ENCODE measurements around the gene FBRS.

FBRS gene

GRCh38 chr16:30652718-30653117 is 5.5 kb upstream of the FBRS start:
- TF ChIP-seq REST (IDR thresholded peaks at IDR 0.05; ENCODE audit: insufficient read depth in 1 of 2, low read depth in 2 of 2, low read length in 2 of 2) (no peak), FOXP2 (optimal IDR thresholded peaks at IDR 0.05; ENCODE audit: borderline replicate concordance, extremely low read depth, extremely low read length, insufficient read depth) (no peak), POLR2AphosphoS5 (IDR thresholded peaks at IDR 0.05; ENCODE audit: low read depth, low read length) (no peak), TAF1 (IDR thresholded peaks at IDR 0.05; ENCODE audit: borderline replicate concordance, insufficient read depth, low read length) (no peak), SIN3A (IDR thresholded peaks at IDR 0.05; ENCODE audit: borderline replicate concordance, insufficient read depth, low read length) (no peak)

GRCh38 chr16:30654856-30655255 is 3.4 kb upstream of the FBRS start:
- TF ChIP-seq TAF1 (IDR thresholded peaks at IDR 0.05; ENCODE audit: borderline replicate concordance, insufficient read depth, low read length), result no peak
- TF ChIP-seq REST (IDR thresholded peaks at IDR 0.05; ENCODE audit: insufficient read depth in 1 of 2, low read depth in 2 of 2, low read length in 2 of 2), result no peak
- TF ChIP-seq POLR2AphosphoS5 (IDR thresholded peaks at IDR 0.05; ENCODE audit: low read depth, low read length), result no peak
- no peak for TF ChIP-seq SIN3A (IDR thresholded peaks at IDR 0.05; ENCODE audit: borderline replicate concordance, insufficient read depth, low read length)
- no peak for TF ChIP-seq FOXP2 (optimal IDR thresholded peaks at IDR 0.05; ENCODE audit: borderline replicate concordance, extremely low read depth, extremely low read length, insufficient read depth)

GRCh38 chr16:30655815-30656347 is 2.4 kb upstream of the FBRS start:
- TF ChIP-seq TAF1 (IDR thresholded peaks at IDR 0.05; ENCODE audit: borderline replicate concordance, insufficient read depth, low read length) (no peak), POLR2AphosphoS5 (IDR thresholded peaks at IDR 0.05; ENCODE audit: low read depth, low read length) (no peak), REST (IDR thresholded peaks at IDR 0.05; ENCODE audit: insufficient read depth in 1 of 2, low read depth in 2 of 2, low read length in 2 of 2) (no peak), SIN3A (IDR thresholded peaks at IDR 0.05; ENCODE audit: borderline replicate concordance, insufficient read depth, low read length) (no peak), FOXP2 (optimal IDR thresholded peaks at IDR 0.05; ENCODE audit: borderline replicate concordance, extremely low read depth, extremely low read length, insufficient read depth) (no peak)

- no peak for TF ChIP-seq TAF1 (IDR thresholded peaks at IDR 0.05; ENCODE audit: borderline replicate concordance, insufficient read depth, low read length)
- TF ChIP-seq REST (IDR thresholded peaks at IDR 0.05; ENCODE audit: insufficient read depth in 1 of 2, low read depth in 2 of 2, low read length in 2 of 2), result no peak
- no peak for TF ChIP-seq SIN3A (IDR thresholded peaks at IDR 0.05; ENCODE audit: borderline replicate concordance, insufficient read depth, low read length)
- no peak for TF ChIP-seq FOXP2 (optimal IDR thresholded peaks at IDR 0.05; ENCODE audit: borderline replicate concordance, extremely low read depth, extremely low read length, insufficient read depth)
- TF ChIP-seq POLR2AphosphoS5 (IDR thresholded peaks at IDR 0.05; ENCODE audit: low read depth, low read length), result no peak
These were observed 1.8 kb upstream of the FBRS start for GRCh38 chr16:30656388-30656787.
